GM19035 (cell line): Measurements from ENCODE around the gene CDK5RAP2.
"Not testable (repeated sequence)": the region's sequence is repeated elsewhere in the genome, so short reads cannot be mapped to it uniquely, and the experiment has no call there.

Experiments
- ATAC-seq: cut with Tn5 transposase; IDR thresholded peaks from one replicate; pipeline ENCODE4 v1.9.1; 2021; ENCODE audit not compliant: unreplicated experiment

The CDK5RAP2 gene

DNA sequence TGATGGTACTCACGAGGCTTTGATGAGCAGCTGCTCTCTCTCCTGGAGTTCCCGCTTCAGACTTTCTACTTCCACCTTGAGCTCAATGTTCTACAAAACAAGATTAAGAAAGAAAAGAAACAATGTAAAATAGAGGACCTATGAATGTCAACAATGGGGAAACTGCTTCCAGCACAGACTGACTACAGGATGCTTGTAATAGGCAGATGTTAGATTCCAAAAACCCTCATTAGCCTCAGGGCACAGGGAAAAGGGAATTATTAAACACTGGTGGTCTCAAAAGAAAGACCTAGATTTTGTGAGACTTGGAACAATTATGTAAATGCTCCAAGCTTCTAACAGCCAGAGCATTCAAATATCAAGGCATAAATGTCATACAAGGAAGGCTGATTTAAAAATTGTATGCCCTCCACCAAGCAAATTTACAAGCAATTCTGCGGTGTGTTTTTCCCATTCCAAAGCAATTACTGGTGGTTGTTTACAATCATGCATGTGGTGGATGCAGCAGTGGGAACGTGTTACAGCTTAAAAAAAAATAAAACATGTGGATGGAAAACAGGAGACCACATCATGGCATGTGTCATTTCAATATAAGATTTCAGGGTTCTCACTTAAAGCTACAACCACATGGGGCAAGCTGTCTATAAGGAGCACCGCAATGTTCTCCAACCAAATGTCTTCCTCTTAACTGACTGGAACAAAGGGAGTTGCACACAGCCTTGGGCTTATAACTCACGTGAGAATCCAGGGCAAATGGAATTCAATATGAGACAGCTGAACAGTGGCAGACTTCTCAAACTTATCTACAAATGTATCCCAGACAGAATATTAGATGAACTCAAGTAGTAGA, 34.0 kb downstream of the CDK5RAP2 start:
- ATAC-seq, result no peak

DNA sequence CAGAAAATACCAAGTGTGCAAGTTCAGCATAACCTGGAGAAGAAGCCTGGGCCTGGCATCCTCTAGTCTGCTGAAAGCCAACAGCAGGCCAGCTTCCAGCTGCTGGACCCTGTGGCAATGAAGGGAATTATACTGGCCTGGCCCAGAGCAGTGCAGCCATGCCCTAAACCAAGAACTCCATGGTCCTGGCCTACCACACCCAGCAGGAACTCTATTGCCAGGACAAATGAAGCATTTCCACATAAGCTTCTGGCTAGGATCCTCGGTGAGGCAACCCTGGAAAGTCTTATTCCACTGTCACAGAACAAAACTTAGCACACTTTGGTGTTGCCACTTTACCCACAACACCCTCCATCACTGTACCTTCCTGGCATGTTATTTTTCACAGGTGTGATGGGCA, 35.5 kb downstream of the CDK5RAP2 start:
- ATAC-seq, result no peak

- ATAC-seq, result no peak
Observed at GRCh38 chr9:120542701-120543490, 37.1 kb downstream of the CDK5RAP2 start.

DNA sequence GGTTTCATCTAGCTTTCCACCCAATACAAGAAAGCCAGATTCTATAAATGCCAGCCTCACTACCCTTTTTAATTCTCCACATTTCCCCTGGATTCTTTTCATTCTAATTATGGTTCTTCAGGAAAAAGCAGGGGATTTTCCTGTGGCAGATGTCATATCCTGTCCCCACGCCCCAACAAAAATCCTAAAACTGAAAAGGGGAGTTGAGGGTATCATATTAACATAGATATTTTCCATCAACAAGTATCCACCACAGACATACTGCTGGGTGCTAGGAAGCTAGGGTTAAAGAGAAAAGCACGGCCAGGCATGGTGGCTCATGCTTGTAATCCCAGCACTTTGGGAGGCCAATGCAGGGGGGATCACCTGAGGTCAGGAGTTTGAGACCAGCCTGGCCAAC, 38.0 kb downstream of the CDK5RAP2 start:
- ATAC-seq, result no peak

GRCh38 chr9:120539951-120540350, 40.0 kb downstream of the CDK5RAP2 start:
- ATAC-seq, result no peak

DNA sequence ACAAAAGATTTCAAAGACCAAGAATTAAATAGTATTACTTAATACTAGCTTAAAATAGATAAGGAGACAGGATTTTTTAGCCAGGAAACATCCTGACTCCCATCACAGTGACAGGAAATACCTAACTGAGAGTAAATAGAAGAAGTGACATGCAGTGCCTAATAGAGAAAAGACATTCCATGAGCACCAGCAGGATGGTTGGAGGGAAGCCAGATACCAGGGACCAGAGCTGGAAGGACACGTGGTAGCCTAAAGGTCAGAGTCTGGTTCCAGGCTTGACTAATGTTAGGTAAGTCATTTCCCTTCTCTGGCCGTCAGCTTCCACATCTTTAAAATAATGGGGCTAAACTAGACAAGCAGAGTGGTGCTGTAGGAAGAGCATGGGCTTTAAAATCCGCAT, 41.6 kb downstream of the CDK5RAP2 start:
- no peak for ATAC-seq

GRCh38 chr9:120536949-120537640, 42.9 kb downstream of the CDK5RAP2 start:
- no peak for ATAC-seq

DNA sequence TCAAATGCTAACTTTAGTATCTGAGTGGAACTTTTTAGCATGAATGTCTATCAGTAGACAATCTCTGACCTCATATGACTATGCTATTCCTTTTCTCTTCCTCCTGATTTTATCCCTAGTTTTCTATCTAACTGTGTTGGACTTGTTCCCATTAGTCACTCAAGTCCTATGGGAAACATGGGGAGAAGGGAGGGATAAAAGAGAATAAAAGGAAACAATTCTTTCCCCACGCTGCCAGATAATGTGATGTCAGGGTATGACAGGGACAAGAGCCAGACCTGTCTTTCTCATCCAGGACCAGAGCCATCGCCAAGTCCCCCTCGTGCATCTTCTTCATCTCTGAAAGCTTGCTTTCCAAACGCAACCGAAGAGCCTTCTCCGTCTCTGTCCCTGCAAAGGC, 43.9 kb downstream of the CDK5RAP2 start:
- ATAC-seq, result no peak

- ATAC-seq, result no peak
Observed at GRCh38 chr9:120534266-120534665, 45.7 kb downstream of the CDK5RAP2 start.

DNA sequence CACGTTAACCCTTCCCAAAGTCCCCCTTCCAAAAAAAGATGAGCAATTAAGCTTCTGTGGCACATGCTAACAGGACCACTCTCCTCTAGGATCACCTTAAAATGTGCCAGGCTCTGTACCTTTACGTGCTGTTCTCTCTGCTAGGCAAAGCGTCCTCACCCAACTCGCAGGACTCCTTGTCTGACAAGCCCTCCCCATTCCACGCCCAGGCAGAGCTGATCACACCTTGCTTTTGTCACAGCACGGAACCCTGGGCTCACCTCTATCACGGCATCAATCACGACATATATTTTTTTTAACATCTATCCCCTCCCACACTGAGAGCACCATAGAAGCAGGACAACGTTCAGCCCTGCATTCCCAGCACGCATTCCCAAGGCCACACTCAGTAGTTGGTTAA, 47.1 kb downstream of the CDK5RAP2 start:
- no peak for ATAC-seq

- ATAC-seq, result no peak
Observed at GRCh38 chr9:120532475-120532874, 47.5 kb downstream of the CDK5RAP2 start.

GRCh38 chr9:120531683-120532300, 48.2 kb downstream of the CDK5RAP2 start:
- no peak for ATAC-seq

GRCh38 chr9:120530220-120530832, 49.6 kb downstream of the CDK5RAP2 start:
- ATAC-seq, result not testable (repeated sequence)

DNA sequence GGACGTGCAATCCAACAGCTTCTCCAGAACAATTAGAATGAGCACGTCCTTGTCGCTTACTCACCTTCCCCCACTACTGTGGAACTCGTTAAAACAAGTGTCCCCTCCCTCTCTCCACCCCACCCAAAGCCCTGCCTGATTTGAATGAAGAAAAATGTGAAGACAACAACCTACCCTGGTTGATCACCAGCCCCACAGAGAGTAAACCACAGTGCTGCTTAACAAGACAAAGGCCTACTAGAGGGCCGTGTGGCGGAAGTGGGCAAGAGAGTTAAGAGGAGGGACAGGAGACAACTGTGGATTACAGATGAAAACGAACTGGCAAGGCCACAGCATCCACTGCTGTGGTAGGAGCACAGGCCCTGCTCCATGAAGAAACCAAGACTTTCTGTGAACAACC, 51.1 kb downstream of the CDK5RAP2 start:
- no peak for ATAC-seq

GRCh38 chr9:120528327-120528726, 51.6 kb downstream of the CDK5RAP2 start:
- no peak for ATAC-seq

DNA sequence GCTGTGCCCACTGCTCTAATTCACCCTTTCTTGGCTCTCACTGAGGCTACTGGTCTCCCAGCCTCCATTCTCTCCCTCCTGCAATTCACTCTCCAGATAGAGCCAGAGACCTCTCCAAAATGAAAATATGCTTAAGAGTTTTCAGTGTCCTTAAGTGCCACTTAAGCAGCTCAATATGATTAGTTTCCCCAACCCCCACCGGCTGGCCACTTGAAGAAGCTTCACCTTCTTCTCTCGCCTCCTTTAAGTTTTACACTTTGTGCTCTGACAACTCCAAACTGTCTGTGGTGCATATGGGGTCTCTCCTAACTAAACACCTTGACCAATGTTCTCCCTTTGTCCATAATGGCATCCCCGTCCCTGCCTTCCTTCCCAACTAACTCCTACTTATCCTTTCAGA, 53.4 kb downstream of the CDK5RAP2 start:
- no peak for ATAC-seq

DNA sequence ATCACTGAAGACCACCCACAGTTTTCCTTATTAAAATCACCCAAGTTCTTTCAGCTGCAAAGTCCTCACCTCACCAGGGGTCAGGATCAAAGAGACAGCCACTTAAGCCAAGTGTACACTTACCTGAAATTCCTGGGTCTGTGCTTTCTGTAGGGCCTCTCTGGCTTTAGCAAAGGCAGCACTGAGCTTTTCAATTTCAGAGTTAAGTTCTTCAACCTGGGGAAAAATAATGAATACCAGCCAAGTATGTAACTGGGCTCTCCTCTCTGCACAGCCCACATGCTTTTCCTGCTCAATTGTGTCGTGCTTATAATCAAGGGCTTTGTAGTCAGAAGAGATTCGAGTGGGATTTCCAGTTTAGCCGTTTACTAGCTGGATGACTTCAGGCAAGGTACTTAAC, 55.1 kb downstream of the CDK5RAP2 start:
- ATAC-seq, result no peak

- ATAC-seq, result no peak
Observed at GRCh38 chr9:120524038-120524437, 55.9 kb downstream of the CDK5RAP2 start.

DNA sequence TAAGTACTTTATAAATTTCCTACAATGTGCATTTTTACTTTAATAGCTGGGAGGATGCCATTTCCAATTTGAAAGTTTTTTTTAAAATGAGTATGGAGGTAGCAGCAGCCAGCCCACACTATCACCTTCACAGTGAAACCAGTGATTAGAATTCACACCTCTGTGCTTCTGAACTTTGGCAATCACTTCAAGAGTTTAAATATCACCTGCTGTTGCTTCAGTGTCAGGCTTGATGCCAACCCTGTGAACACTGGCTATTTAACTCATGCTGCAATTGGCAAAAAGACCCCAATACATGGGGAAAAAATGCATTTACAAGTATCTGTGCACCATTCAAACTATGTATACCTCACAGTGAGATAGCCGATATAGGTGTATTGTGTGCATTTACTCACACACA, 57.4 kb downstream of the CDK5RAP2 start:
- no peak for ATAC-seq

GRCh38 chr9:120522032-120522431, 57.9 kb downstream of the CDK5RAP2 start:
- no peak for ATAC-seq

GRCh38 chr9:120521101-120521500, 58.9 kb downstream of the CDK5RAP2 start:
- no peak for ATAC-seq
